Activated T-helper 1 cell treated with Interleukin-2 at 50 U/mL for 16 hours (primary cell): ENCODE data around the gene INSYN2B.
"Not testable (repeated sequence)": the region's sequence is repeated elsewhere in the genome, so short reads cannot be mapped to it uniquely, and the experiment has no call there.

Source experiments
- DNase-seq: peaks from one replicate; pipeline ENCODE4 v3.0.0-alpha.2; 2020; ENCODE audit warnings: low read depth

The INSYN2B gene

GRCh38 chr5:169848792-169849191 lies 131.5 kb downstream of the INSYN2B start:
- DNase-seq = no peak

- DNase-seq = no peak
These were observed 132.0 kb downstream of the INSYN2B start for GRCh38 chr5:169848271-169848670.

- no peak for DNase-seq
These were observed 132.8 kb downstream of the INSYN2B start for GRCh38 chr5:169847519-169847918.

GRCh38 chr5:169842699-169843098 lies 137.6 kb downstream of the INSYN2B start:
- DNase-seq = no peak

GRCh38 chr5:169840405-169840804 lies 139.9 kb downstream of the INSYN2B start:
- DNase-seq = no peak

GRCh38 chr5:169838688-169839087 lies 141.6 kb downstream of the INSYN2B start:
- DNase-seq = no peak

GRCh38 chr5:169837686-169838085 lies 142.6 kb downstream of the INSYN2B start:
- no peak for DNase-seq

- no peak for DNase-seq
These were observed 143.3 kb downstream of the INSYN2B start for GRCh38 chr5:169836835-169837536.

- DNase-seq = not testable (repeated sequence)
These were observed 145.8 kb downstream of the INSYN2B start for GRCh38 chr5:169834540-169834939.

GRCh38 chr5:169833681-169834292 lies 146.5 kb downstream of the INSYN2B start:
- DNase-seq = not testable (repeated sequence)

GRCh38 chr5:169832845-169833244 lies 147.4 kb downstream of the INSYN2B start:
- DNase-seq = no peak

GRCh38 chr5:169832304-169832703 lies 148.0 kb downstream of the INSYN2B start:
- no peak for DNase-seq

- no peak for DNase-seq
These were observed 149.0 kb downstream of the INSYN2B start for GRCh38 chr5:169831331-169831730.

GRCh38 chr5:169828385-169828784 lies 151.9 kb downstream of the INSYN2B start:
- DNase-seq = no peak

GRCh38 chr5:169827769-169828168 lies 152.5 kb downstream of the INSYN2B start:
- no peak for DNase-seq

- no peak for DNase-seq
These were observed 153.7 kb downstream of the INSYN2B start for GRCh38 chr5:169826618-169827017.

- no peak for DNase-seq
These were observed 163.3 kb downstream of the INSYN2B start for GRCh38 chr5:169817031-169817430.

GRCh38 chr5:169814522-169814921 lies 165.8 kb downstream of the INSYN2B start:
- no peak for DNase-seq
